H1 (cell line): Measurements from ENCODE around the gene PCDH18. TPM values are rescaled to one million over a fixed set of nuclear protein-coding genes. Genes with fewer than 3 reads are reported as not detected.

ENCODE experiments used
- CTCF ChIA-PET: fragments of 300-600 bp; sonication (Branson Sonifier 250); formaldehyde crosslinking; loops from one replicate; lab custom pipeline; 2021; ENCODE audit not compliant: partially characterized antibody; lab: Charles Lee
- POLR2A ChIA-PET: fragments of 300-600 bp; sonication (Branson Sonifier 250); formaldehyde crosslinking; loops from one replicate; lab custom pipeline; 2021; ENCODE audit warnings: inconsistent platforms; ENCODE audit not compliant: partially characterized antibody; lab: Charles Lee
- DNase-seq, 2 experiments: peaks; one replicate each; pipeline versions ENCODE4 v3.0.0 to v3.0.0-alpha.2; 2010 to 2022; ENCODE audit warnings: low spot score in 2 of 2, low read depth in 1 of 2, mixed read lengths in 1 of 2
- FAIRE-seq: peaks from 2 replicates; lab custom pipeline; 2011; peaks lifted over from hg19 to GRCh38; lab: Jason Lieb, UNC
- H2AFZ ChIP-seq: 2 replicates; pipeline ENCODE4 v1.8.1; 2012; ENCODE audit warnings: low read length, inconsistent platforms
- H2AK5ac ChIP-seq: 2 replicates; pipeline ENCODE4 v1.6.1; 2013; ENCODE audit warnings: low read depth, low read length
- H2BK120ac ChIP-seq: replicated peaks from 2 replicates; pipeline ENCODE3; 2013; ENCODE audit warnings: low read depth, low read length, inconsistent platforms
- H2BK12ac ChIP-seq: 2 replicates; pipeline ENCODE4 v1.6.1; 2013; ENCODE audit warnings: low read depth, low read length
- H2BK15ac ChIP-seq: 2 replicates; pipeline ENCODE4 v1.6.1; 2013; ENCODE audit warnings: low read length
- H2BK20ac ChIP-seq: 2 replicates; pipeline ENCODE4 v1.6.1; 2013; ENCODE audit warnings: low read length
- H2BK5ac ChIP-seq: 2 replicates; pipeline ENCODE4 v1.6.1; 2013; ENCODE audit warnings: low read depth, low read length
- H3K14ac ChIP-seq: 2 replicates; pipeline ENCODE4 v1.6.1; 2013; ENCODE audit warnings: inconsistent platforms; ENCODE audit not compliant: insufficient read length
- H3K18ac ChIP-seq: 2 replicates; pipeline ENCODE4 v1.6.1; 2013; ENCODE audit warnings: low read length; ENCODE audit errors: extremely low read depth
- H3K23ac ChIP-seq: 2 replicates; pipeline ENCODE4 v1.6.1; 2013; ENCODE audit warnings: inconsistent platforms; ENCODE audit not compliant: insufficient read length
- H3K23me2 ChIP-seq: 2 replicates; pipeline ENCODE4 v1.6.1; 2013; ENCODE audit warnings: low read depth, low read length
- H3K27ac ChIP-seq: 2 replicates; pipeline ENCODE4 v1.6.1; 2011; ENCODE audit warnings: low read depth, low read length, inconsistent platforms
- H3K27me3 ChIP-seq, 4 experiments: replicated peaks in 1 of 4; 1 replicate in 1 of 4; 2 replicates in 3 of 4; pipeline versions ENCODE4 v1.6.1 to v1.8.1; 2011 to 2013; ENCODE audit warnings: low read length in 3 of 4, mild to moderate bottlenecking in 3 of 4, inconsistent platforms in 2 of 4, mixed read lengths in 2 of 4, moderate library complexity in 1 of 4; ENCODE audit not compliant: control insufficient read depth in 3 of 4, insufficient read depth in 3 of 4; ENCODE audit errors: extremely low read depth in 1 of 4
- H3K36me3 ChIP-seq, 4 experiments: 2 replicates each; pipeline versions ENCODE4 v1.6.1 to v1.8.1; 2011 to 2013; ENCODE audit warnings: mild to moderate bottlenecking in 4 of 4, low read length in 3 of 4, moderate library complexity in 2 of 4, control low read depth in 1 of 4, inconsistent platforms in 1 of 4; ENCODE audit not compliant: insufficient read depth in 4 of 4, control insufficient read depth in 2 of 4
- H3K4ac ChIP-seq: replicated peaks from 2 replicates; pipeline ENCODE3; 2013; ENCODE audit warnings: low read length, low read depth, mixed read lengths, inconsistent platforms; ENCODE audit not compliant: insufficient read length
- H3K4me1 ChIP-seq, 4 experiments: replicated peaks in 1 of 4; 1 replicate in 1 of 4; 2 replicates in 3 of 4; pipeline versions ENCODE4 v1.6.1 to v1.8.1; 2011 to 2013; ENCODE audit warnings: low read length in 3 of 4, inconsistent platforms in 2 of 4, mixed read lengths in 1 of 4; ENCODE audit not compliant: insufficient read depth in 4 of 4, control insufficient read depth in 3 of 4
- H3K4me2 ChIP-seq, 2 experiments: 2 replicates each; pipeline versions ENCODE4 v1.6.1 to v1.8.1; 2011 to 2013; ENCODE audit warnings: low read depth in 2 of 2, low read length in 2 of 2, control low read depth in 1 of 2, inconsistent platforms in 1 of 2, mild to moderate bottlenecking in 1 of 2; ENCODE audit not compliant: insufficient read depth in 1 of 2
- H3K4me3 ChIP-seq, 4 experiments: fragments of 200-600, 300-600 bp in 1 of 4; sonication (generic), shearing (Covaris generic), sonication (Bioruptor Twin) in 1 of 4; 2 replicates each; pipeline versions ENCODE4 v1.5.1 to v1.8.1; 2011 to 2016; ENCODE audit warnings: low read length in 4 of 4, low read depth in 3 of 4, control low read depth in 2 of 4, inconsistent platforms in 2 of 4, mild to moderate bottlenecking in 2 of 4, mixed read lengths in 1 of 4, moderate library complexity in 1 of 4; ENCODE audit not compliant: insufficient read depth in 2 of 4; ENCODE audit errors: extremely low read depth in 1 of 4
- H3K56ac ChIP-seq: replicated peaks from 2 replicates; pipeline ENCODE3; 2013; ENCODE audit warnings: low read depth, mild to moderate bottlenecking, mixed read lengths, low read length, inconsistent platforms; ENCODE audit not compliant: insufficient read length
- H3K79me1 ChIP-seq: 2 replicates; pipeline ENCODE4 v1.6.1; 2013; ENCODE audit warnings: low read depth, low read length, control low read depth
- H3K79me2 ChIP-seq, 2 experiments: 2 replicates each; pipeline versions ENCODE4 v1.6.1 to v1.8.1; 2012 to 2013; ENCODE audit warnings: low read length in 2 of 2, mild to moderate bottlenecking in 2 of 2, inconsistent platforms in 1 of 2; ENCODE audit not compliant: insufficient read depth in 2 of 2, control insufficient read depth in 1 of 2
- H3K9ac ChIP-seq, 4 experiments: replicated peaks in 1 of 4; 1 replicate in 1 of 4; 2 replicates in 3 of 4; pipeline versions ENCODE4 v1.6.1 to v1.8.1; 2011 to 2013; ENCODE audit warnings: low read depth in 3 of 4, low read length in 3 of 4, control low read depth in 2 of 4, mild to moderate bottlenecking in 2 of 4, moderate library complexity in 2 of 4, inconsistent platforms in 1 of 4; ENCODE audit errors: extremely low read depth in 1 of 4
- H3K9me3 ChIP-seq, 2 experiments: 2 replicates each; pipeline versions ENCODE4 v1.6.1 to v1.8.1; 2012 to 2013; ENCODE audit warnings: mild to moderate bottlenecking in 2 of 2, moderate library complexity in 2 of 2, control low read depth in 1 of 2, inconsistent platforms in 1 of 2, low read depth in 1 of 2, low read length in 1 of 2, mixed read lengths in 1 of 2; ENCODE audit not compliant: insufficient read depth in 2 of 2
- H4K20me1 ChIP-seq, 2 experiments: replicated peaks in 1 of 2; 2 replicates each; pipeline versions ENCODE3 to v1.8.1; 2011 to 2013; ENCODE audit warnings: inconsistent platforms in 2 of 2, low read length in 2 of 2, mild to moderate bottlenecking in 1 of 2; ENCODE audit not compliant: insufficient read depth in 2 of 2, control insufficient read depth in 1 of 2
- H4K5ac ChIP-seq: 2 replicates; pipeline ENCODE4 v1.6.1; 2013; ENCODE audit warnings: low read length, low read depth, mixed read lengths, inconsistent platforms; ENCODE audit not compliant: insufficient read length
- H4K8ac ChIP-seq: 2 replicates; pipeline ENCODE4 v1.8.0; 2013; ENCODE audit warnings: mild to moderate bottlenecking, moderate library complexity, low read length, inconsistent platforms; ENCODE audit not compliant: insufficient read depth; ENCODE audit errors: extremely low read depth
- H4K91ac ChIP-seq: replicated peaks from 2 replicates; pipeline ENCODE3; 2013; ENCODE audit warnings: low read length, mixed read lengths, inconsistent platforms; ENCODE audit not compliant: insufficient read length
- BRCA1 ChIP-seq: IDR thresholded peaks from 2 replicates; pipeline ENCODE4 v1.6.1; 2012; ENCODE audit warnings: low read depth, low read length, improper control_type of control experiment
- POLR2AphosphoS5 ChIP-seq: IDR thresholded peaks from 2 replicates; pipeline ENCODE4 v1.6.1; 2011; ENCODE audit warnings: low read depth, low read length
- TBP ChIP-seq: IDR thresholded peaks from 2 replicates; pipeline ENCODE4 v1.6.1; 2011; ENCODE audit warnings: low read depth, low read length, improper control_type of control experiment
- polyA plus RNA-seq, 7 experiments: library from polyadenylated mRNA; depleted of rRNA in 3 of 7; stranded (reverse) in 5 of 7; unstranded in 2 of 7; fragments of >200 nt in 5 of 7; fragments of 200-250 nt in 2 of 7; gene quantifications; 1 replicate in 5 of 7; 2 replicates in 1 of 7; 4 replicates in 1 of 7; pipeline versions ENCODE4 v1.2.1 to v1.2.3, GENCODE V29; 2011 to 2013; ENCODE audit warnings: missing spikeins in 2 of 7, mixed read lengths in 2 of 7
- total RNA-seq: library from RNA; stranded (reverse); fragmentation: NEBNext Ultra II Directional; extraction: Animal tissue kit (Norgen Biotek cat#: 25700); gene quantifications from 2 replicates; pipeline ENCODE4 v1.2.1, GENCODE V29; 2021

PCDH18 gene
- total and polyA plus RNA-seq, 2 of the 8 experiments (the other 6 are each of a cell fraction or from before 2014, with no cell fraction given): 28.8 to 41.8 TPM

DNA sequence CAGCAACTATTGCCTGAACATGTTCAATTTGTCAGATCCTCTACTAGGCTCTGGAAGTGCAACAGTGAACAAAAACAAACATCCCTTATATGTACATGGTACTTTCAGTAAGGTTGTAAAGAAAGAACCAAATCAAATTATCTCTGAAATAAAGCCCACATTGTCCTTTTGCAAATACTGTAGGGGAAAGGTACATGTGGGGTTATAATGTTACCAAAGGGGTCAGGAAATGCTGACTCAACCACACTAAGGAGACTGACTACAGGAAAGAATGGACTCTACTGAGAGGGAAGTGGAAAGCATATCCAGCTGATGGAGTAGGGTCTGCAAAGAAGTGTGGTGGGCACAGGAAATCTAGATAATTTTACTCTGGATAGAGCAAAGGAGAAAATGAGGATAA is 61.5 kb downstream of the PCDH18 start:
- no peak for TF ChIP-seq TBP
- no peak for TF ChIP-seq BRCA1
- TF ChIP-seq POLR2AphosphoS5: no peak
- TF ChIP-seq, all 59 proteins: peak for 0
- Histone ChIP-seq H3K23me2 (no peaks in the 10 kb centered on the region), H3K4me2 (no peak overlapping the region), H2BK15ac (no peak overlapping the region), H3K4me3 (no peak overlapping the region), H2BK120ac (no peak overlapping the region), H3K27me3 (no peaks in the 10 kb centered on the region), H3K79me2 (no peaks in the 10 kb centered on the region), H4K20me1 (no peaks in the 10 kb centered on the region), H3K4ac (no peak overlapping the region), H3K36me3 (no peaks in the 10 kb centered on the region; a peak in 1 of 8 replicates), H2BK20ac (no peak overlapping the region), H2BK5ac (no peak overlapping the region), H3K14ac (no peak overlapping the region), H3K27ac (no peak overlapping the region), H3K4me1 (peaks cover 0 to 2% (median 0%) of the 10 kb centered on the region in 4 experiments; a peak in 1 of 7 replicates), H4K91ac (no peak overlapping the region), H3K23ac (no peak overlapping the region), H4K8ac (no peak overlapping the region), H4K5ac (no peak overlapping the region), H3K9ac (no peak overlapping the region), H3K9me3 (peaks cover 0 to 11% of the 10 kb centered on the region in 2 experiments; a peak in 1 of 4 replicates), H3K18ac (no peak overlapping the region), H2AK5ac (no peak overlapping the region), H2AFZ (0 out of 2 replicates have a peak overlapping the region, but pooled peaks have one; percentile 51), H3K79me1 (no peaks in the 10 kb centered on the region), H2BK12ac (no peak overlapping the region), H3K56ac (no peak overlapping the region)
- CTCF ChIA-PET: interaction anchor here (0.7 kb wide), 1 partner anchor 620 kb away, joined by 3 read pairs; no protein-coding TSS in a partner anchor
- POLR2A ChIA-PET: no interaction called here
- no peak for FAIRE-seq
- no peak for DNase-seq
